HG03442 (cell line): ENCODE data around the gene FAM222A.
A peak's percentile ranks its signal among the peaks of the same experiment; 100 is the strongest.

ENCODE experiments used
- ATAC-seq: cut with Tn5 transposase; IDR thresholded peaks from one replicate; pipeline ENCODE4 v1.9.1; 2021; ENCODE audit warnings: mild to moderate bottlenecking, moderate library complexity; ENCODE audit not compliant: unreplicated experiment

FAM222A gene

GRCh38 chr12:109710747-109711595 is 2.7 kb upstream of the FAM222A start:
- no peak for ATAC-seq

DNA sequence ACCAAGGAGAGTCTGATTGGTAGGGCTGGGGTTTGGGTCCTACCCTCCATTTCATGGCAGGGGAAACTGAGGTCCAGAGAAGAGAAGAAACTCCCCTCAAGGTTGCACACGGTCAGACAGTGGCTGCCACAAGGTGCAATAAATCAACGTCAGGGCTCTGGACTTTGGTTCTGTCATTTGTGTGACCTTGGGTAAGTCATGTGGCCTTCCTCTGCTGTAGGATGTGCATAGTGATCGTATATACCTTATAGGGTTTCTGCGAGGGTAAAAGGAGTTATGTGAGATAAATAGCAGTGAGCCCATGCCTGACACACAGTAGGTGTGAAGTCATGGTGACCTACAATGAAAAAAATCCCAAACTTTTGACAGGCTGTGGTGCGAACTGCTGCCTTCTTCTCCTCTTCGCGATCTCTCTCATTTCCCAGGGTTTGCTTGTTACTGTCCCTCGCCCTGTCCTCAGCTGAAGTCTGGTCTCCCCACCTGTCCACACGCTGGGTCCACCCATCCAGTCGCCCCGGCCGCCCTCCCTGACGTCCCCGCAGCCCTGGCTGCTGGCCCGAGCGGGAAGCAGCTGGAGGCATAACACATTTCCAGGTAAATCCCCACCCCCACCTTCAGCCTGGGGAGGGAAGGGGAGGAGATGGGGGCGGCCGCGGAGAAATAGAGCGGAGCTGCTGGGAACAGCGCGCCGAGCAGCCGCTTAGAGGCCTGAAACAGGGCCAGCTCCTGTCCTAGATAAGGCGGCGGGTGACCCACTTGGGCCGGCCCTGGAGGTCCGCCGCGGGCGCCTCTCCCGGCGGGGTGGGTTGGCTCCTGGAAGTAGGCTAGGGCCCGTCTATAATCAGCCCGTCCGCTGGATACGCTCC is 1.8 kb upstream of the FAM222A start:
- ATAC-seq, result no peak

- ATAC-seq, result peak; percentile 7
Observed at GRCh38 chr12:109714141-109714912, 702 bp downstream of the FAM222A start.

- ATAC-seq, result no peak
Observed at GRCh38 chr12:109714913-109715244, 1.3 kb downstream of the FAM222A start.

GRCh38 chr12:109715310-109716091 is 1.9 kb downstream of the FAM222A start:
- ATAC-seq, result no peak

GRCh38 chr12:109716092-109716479 is 2.5 kb downstream of the FAM222A start:
- ATAC-seq, result no peak

DNA sequence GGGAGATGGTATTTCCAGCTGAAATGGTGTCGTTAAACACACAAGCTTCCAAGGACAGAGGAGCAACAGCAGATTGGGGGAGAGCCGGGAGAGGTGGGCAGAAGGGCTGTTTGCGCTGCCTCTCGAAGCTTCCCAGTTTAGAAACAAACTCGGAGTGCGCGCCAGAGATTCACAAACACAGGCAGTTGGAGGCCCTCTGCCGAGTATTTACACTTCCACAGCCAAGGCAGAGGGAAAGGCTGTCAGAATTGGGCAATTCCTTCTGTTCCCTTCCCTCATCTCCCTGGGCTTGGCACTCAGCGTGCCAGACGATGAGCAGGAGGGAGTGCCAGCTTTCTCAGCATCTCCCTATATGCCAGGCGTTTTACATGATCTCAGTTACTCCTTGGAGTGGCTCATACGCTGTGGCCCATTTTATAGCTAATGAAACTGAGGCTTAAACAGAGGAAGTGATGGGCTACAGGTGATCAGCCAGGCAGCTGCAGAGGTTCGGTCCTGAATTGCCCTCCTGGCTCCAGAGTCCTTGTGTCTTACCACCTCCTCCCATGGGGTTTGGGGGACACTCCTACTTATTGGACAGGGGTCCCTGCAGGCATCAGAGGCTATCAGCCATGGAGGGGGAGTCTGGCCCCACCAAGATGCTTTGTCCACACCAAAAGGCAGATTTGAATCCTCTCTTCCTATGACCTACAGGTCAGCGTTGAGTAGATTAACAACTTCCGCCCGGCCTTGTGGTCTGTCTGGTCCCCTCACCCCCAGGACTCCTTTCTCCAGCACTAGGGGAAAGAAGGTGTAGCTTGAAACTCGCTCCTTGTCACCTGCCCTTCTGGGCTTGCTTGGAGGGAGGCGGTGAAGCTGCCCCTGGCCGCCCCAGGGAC is 3.1 kb downstream of the FAM222A start:
- ATAC-seq, result no peak

GRCh38 chr12:109717390-109718357 is 4.0 kb downstream of the FAM222A start:
- no peak for ATAC-seq

DNA sequence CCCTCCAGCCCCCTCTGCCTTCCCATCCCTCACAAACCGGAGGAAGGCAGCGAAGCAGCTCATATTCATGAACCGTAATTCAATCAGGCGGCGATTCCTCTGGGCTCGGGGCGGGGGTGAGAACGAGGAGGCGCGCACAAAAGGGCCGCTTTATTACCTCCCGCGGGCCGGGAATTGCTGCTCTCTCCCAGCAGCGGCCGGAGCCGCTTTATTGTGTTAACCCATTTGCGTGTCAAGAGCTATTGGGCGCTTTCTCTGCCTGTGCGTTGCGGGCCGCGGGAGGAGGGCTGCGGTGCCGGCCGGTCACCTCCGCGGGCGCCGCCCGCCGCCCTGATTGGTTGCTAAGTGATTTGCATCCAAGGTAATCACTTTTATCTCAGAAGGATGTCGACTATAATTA is 4.8 kb downstream of the FAM222A start:
- ATAC-seq, result no peak

- ATAC-seq, result no peak
Observed at GRCh38 chr12:109719123-109720022, 5.7 kb downstream of the FAM222A start.

- no peak for ATAC-seq
Observed at GRCh38 chr12:109720152-109720856, 6.7 kb downstream of the FAM222A start.

GRCh38 chr12:109720857-109721189 is 7.2 kb downstream of the FAM222A start:
- ATAC-seq, result no peak

DNA sequence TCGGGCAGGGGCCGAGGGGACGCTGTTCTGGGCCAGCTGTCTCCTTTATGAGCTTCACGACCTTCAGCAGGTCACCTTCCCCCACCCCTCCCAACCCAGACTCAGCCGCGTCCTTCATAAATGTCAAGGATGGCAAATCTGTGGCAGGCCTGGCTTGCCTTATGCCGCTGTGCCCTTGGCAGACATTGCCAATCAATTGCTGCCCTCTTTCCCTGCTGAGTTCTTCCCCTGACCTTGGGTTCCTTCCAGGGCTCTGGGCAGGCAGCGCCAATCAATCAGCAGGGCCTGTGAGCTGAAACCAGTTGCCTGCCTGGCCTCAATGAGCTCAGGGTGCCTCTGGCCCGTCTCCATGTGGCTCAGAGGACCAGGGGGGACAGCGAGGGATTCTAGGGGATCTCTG is 7.7 kb downstream of the FAM222A start:
- no peak for ATAC-seq

GRCh38 chr12:109722022-109722720 is 8.5 kb downstream of the FAM222A start:
- ATAC-seq, result no peak

- no peak for ATAC-seq
Observed at GRCh38 chr12:109722721-109723094, 9.1 kb downstream of the FAM222A start.

DNA sequence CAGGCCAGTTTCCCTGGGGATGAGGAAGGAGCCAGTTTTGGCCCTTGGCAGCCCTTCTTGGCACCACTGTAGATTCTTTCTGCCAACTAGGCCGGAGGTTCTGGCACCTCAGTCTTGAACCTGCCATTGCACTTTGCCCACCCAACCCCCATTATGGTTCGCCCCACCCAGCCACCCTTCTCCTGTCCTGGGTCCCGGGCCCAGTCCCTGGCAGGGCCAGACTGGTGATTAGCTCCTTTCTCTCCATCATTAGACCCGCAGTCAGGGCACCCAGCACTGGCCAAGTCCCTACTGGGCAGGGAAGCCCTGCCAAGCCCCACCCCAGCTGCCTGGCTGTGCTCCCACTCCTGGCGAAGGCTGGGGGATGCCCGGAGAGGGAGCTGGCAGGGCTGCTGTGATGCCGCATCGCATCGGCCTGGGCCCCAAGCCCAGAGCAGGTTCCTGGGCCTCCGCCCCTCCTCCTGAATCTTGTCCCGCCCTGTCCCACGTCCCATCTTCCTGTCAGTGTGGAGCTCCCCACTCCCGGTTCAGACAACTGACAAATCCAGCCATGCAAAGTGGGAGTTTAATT is 9.8 kb downstream of the FAM222A start:
- ATAC-seq, result no peak
